Esophagus muscularis mucosa (tissue), 4 donors: Measurements from ENCODE around the gene SDK1. TPM values are rescaled to one million over a fixed set of nuclear protein-coding genes. Genes with fewer than 3 reads are reported as not detected.

Experiments used
- DNase-seq: peaks from one replicate; pipeline ENCODE4 v3.0.0-alpha.2; 2017; ENCODE audit errors: extremely low spot score
- H3K27ac ChIP-seq, 4 donors: fragments of 200-600 bp; sonication (generic); replicated peaks in 1 of 4; 1 replicate in 3 of 4; 2 replicates in 1 of 4; pipeline ENCODE4 v1.5.1; 2016 to 2019; ENCODE audit warnings: mild to moderate bottlenecking in 1 of 4
- H3K27me3 ChIP-seq, 4 donors: fragments of 200-600 bp; sonication (generic); one replicate each; pipeline versions ENCODE4 v1.5.1 to v1.6.0; 2016 to 2019
- H3K36me3 ChIP-seq, 4 donors: fragments of 200-600 bp; sonication (generic); one replicate each; pipeline ENCODE4 v1.5.1; 2016 to 2019
- H3K4me1 ChIP-seq, 4 donors: fragments of 200-600 bp; sonication (generic); one replicate each; pipeline ENCODE4 v1.5.1; 2016 to 2019
- H3K4me3 ChIP-seq, 4 donors: fragments of 200-600 bp; sonication (generic); 1 replicate in 2 of 4; 2 replicates in 2 of 4; pipeline ENCODE4 v1.5.1; 2016 to 2019; ENCODE audit warnings: mild to moderate bottlenecking in 4 of 4, moderate library complexity in 1 of 4
- H3K9me3 ChIP-seq, 4 donors: fragments of 200-600 bp; sonication (generic); 1 replicate in 3 of 4; 2 replicates in 1 of 4; pipeline ENCODE4 v1.5.1; 2016 to 2019
- EP300 ChIP-seq: sonication (generic); formaldehyde crosslinking; IDR thresholded peaks from one replicate; pipeline ENCODE4 v1.6.1; 2017; ENCODE audit warnings: antibody characterized with exemption
- POLR2A ChIP-seq: fragments of 450-650 bp; IDR thresholded peaks from one replicate; pipeline ENCODE4 v1.6.1; 2017; ENCODE audit warnings: antibody characterized with exemption, moderate library complexity, mild to moderate bottlenecking, low read depth
- POLR2AphosphoS5 ChIP-seq, 2 donors: sonication (generic); formaldehyde crosslinking; IDR thresholded peaks; one replicate each; pipeline ENCODE4 v1.6.1; 2017; ENCODE audit warnings: antibody characterized with exemption in 2 of 2
- WGBS: methylation state at CpG from one replicate; pipeline ENCODE4 v1.1.5; 2018; 5-methylcytosine and 5-hydroxymethylcytosine counted together
- intact Hi-C: fragments of 100-400 bp; cut with DNase I; formaldehyde crosslinking; loops from one replicate; pipeline ENCODE4 v1.15.1; 2023
- total RNA-seq, 4 donors: library from RNA; depleted of rRNA; stranded (reverse); fragments of >200 nt; gene quantifications; one replicate each; pipeline versions ENCODE4 v1.1.0 to v1.2.1, GENCODE V29; 2016
- TF ChIP-seq, protein P1 (sequence below), 3 experiments: fragments of 200-600 bp in 2 of 3; fragments of 450-650 bp in 1 of 3; sonication (generic) in 2 of 3; IDR thresholded peaks; one replicate each; pipeline ENCODE4 v1.5.1; 2017 to 2019; ENCODE audit warnings: antibody characterized with exemption in 3 of 3, mild to moderate bottlenecking in 2 of 3, moderate library complexity in 1 of 3

The SDK1 gene
- total RNA-seq, 4 donors from 2014 or later: 7.8 to 18.6 (median 12.0) TPM

DNA sequence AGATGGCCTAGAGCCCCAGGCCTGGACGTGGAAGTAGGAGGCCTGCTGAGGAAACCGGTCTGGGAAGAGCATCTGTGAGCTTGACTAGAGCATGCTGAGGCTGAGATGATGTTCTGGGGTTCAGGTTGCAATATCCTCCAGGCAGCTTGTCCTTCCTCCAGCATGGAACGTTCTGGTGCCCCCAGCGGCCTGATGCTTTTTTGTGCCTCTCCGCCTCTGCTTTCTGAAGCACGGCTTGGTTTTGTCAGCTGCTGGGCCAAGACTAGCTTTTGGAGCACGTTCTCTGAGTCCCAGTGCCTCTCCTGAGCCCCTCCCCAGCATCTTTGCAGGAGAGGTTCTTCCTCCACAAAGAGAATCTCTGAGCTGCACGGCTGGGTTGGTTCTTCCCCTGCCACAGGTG is 699.1 kb downstream of the SDK1 start:
- Histone ChIP-seq H3K9me3 (no peaks in the 10 kb centered on the region), H3K27me3 (peaks cover 0 to 4% (median 0%) of the 10 kb centered on the region in 4 donors), H3K27ac (no peak overlapping the region), H3K36me3 (no peaks in the 10 kb centered on the region), H3K4me1 (no peaks in the 10 kb centered on the region), H3K4me3 (no peak overlapping the region)
- TF ChIP-seq POLR2A (no peak), POLR2AphosphoS5 (IDR thresholded peaks at IDR 0.05) (no peak), EP300 (no peak)
- TF ChIP-seq, protein P1, sequence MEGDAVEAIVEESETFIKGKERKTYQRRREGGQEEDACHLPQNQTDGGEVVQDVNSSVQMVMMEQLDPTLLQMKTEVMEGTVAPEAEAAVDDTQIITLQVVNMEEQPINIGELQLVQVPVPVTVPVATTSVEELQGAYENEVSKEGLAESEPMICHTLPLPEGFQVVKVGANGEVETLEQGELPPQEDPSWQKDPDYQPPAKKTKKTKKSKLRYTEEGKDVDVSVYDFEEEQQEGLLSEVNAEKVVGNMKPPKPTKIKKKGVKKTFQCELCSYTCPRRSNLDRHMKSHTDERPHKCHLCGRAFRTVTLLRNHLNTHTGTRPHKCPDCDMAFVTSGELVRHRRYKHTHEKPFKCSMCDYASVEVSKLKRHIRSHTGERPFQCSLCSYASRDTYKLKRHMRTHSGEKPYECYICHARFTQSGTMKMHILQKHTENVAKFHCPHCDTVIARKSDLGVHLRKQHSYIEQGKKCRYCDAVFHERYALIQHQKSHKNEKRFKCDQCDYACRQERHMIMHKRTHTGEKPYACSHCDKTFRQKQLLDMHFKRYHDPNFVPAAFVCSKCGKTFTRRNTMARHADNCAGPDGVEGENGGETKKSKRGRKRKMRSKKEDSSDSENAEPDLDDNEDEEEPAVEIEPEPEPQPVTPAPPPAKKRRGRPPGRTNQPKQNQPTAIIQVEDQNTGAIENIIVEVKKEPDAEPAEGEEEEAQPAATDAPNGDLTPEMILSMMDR (IDR thresholded peaks at IDR 0.05): no peak
- intact Hi-C loops: no loop called here
- 74% methylated on average over 8 of the region's 8 CpGs for WGBS
- DNase-seq: no peak

DNA sequence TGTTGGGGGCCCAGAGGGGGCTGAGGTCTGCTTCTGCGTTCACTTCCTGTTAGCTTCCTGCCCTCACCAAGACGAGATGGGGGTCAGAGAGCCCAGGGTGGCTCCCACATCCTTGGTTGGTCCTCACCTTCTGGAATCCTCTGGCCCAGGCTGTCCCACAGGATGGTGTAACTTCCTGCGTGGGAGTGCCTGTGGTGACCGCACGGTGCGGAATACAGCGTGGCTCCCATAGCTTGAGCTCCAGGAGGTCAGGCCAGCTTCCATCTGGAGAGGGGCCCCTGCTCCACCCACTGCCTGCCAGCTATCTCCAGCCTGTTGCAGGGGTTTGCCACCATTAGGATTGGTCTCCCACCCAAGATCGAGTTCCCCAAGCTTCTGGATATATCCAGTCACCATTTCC is 699.9 kb downstream of the SDK1 start:
- TF ChIP-seq POLR2A: no peak
- TF ChIP-seq, protein P1 (IDR thresholded peaks at IDR 0.05): no peak
- no peak for TF ChIP-seq POLR2AphosphoS5 (IDR thresholded peaks at IDR 0.05)
- no peak for TF ChIP-seq EP300
- Histone ChIP-seq H3K4me1 (no peaks in the 10 kb centered on the region), H3K4me3 (no peak overlapping the region), H3K27me3 (peaks cover 0 to 4% (median 0%) of the 10 kb centered on the region in 4 donors), H3K27ac (no peak overlapping the region), H3K9me3 (no peaks in the 10 kb centered on the region), H3K36me3 (no peaks in the 10 kb centered on the region)
- 87% methylated on average over 8 of the region's 8 CpGs for WGBS
- intact Hi-C loops: no loop called here
- no peak for DNase-seq

GRCh38 chr7:4001742-4002141 is 700.7 kb downstream of the SDK1 start:
- intact Hi-C loops: no loop called here
- TF ChIP-seq, protein P1 (IDR thresholded peaks at IDR 0.05): no peak
- TF ChIP-seq EP300: no peak
- TF ChIP-seq POLR2AphosphoS5 (IDR thresholded peaks at IDR 0.05): no peak
- TF ChIP-seq POLR2A: no peak
- Histone ChIP-seq H3K27me3 (peaks cover 0 to 4% (median 0%) of the 10 kb centered on the region in 4 donors), H3K36me3 (no peaks in the 10 kb centered on the region), H3K9me3 (no peaks in the 10 kb centered on the region), H3K4me3 (no peak overlapping the region), H3K4me1 (no peaks in the 10 kb centered on the region), H3K27ac (no peak overlapping the region)
- WGBS: 88% methylated on average over 4 of the region's 4 CpGs
- DNase-seq: no peak

GRCh38 chr7:4003503-4003902 is 702.5 kb downstream of the SDK1 start:
- Histone ChIP-seq H3K27me3 (peaks cover 0 to 4% (median 0%) of the 10 kb centered on the region in 4 donors), H3K27ac (no peak overlapping the region), H3K4me1 (no peaks in the 10 kb centered on the region), H3K36me3 (no peaks in the 10 kb centered on the region), H3K4me3 (no peak overlapping the region), H3K9me3 (no peaks in the 10 kb centered on the region)
- DNase-seq: no peak
- intact Hi-C loops: no loop called here
- TF ChIP-seq, protein P1 (IDR thresholded peaks at IDR 0.05): no peak
- no peak for TF ChIP-seq EP300
- TF ChIP-seq POLR2AphosphoS5 (IDR thresholded peaks at IDR 0.05): no peak
- no peak for TF ChIP-seq POLR2A
- WGBS: 91% methylated on average over 6 of the region's 9 CpGs

DNA sequence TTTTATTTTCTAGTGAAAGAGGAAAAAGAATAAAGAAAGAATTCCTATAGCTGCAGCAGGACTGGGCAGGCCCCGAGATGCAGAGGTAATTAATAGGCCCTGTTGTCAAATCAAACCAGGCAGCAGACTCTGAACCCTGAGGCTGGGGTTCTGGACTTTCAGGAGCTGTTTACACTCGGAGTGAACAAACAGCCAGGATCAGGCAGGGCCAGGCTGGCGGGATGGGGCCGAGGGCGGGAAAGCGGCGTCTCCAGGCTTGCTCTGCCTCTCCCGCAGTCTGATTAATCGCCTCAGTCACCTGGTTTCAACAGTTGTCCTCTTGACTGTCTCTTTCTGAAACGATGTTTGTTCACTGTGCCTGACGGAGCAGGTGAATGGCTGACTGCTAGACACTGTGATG is 705.6 kb downstream of the SDK1 start:
- WGBS: 89% methylated on average over 11 of the region's 11 CpGs
- Histone ChIP-seq H3K9me3 (no peaks in the 10 kb centered on the region), H3K27ac (no peak overlapping the region), H3K4me3 (no peak overlapping the region), H3K4me1 (no peaks in the 10 kb centered on the region), H3K27me3 (no peaks in the 10 kb centered on the region), H3K36me3 (no peaks in the 10 kb centered on the region)
- intact Hi-C loops: no loop called here
- no peak for DNase-seq
- TF ChIP-seq EP300: no peak
- no peak for TF ChIP-seq POLR2A
- no peak for TF ChIP-seq POLR2AphosphoS5 (IDR thresholded peaks at IDR 0.05)
- TF ChIP-seq, protein P1 (IDR thresholded peaks at IDR 0.05): no peak
